ACC112 (cell line): Measurements from ENCODE around the gene CPT1A.

Experiments
- H2AFZ ChIP-seq: fragments of 200-600 bp; sonication (generic); one replicate; pipeline ENCODE4 v1.6.0; 2017; ENCODE audit warnings: antibody characterized with exemption, low read length; ENCODE audit not compliant: unreplicated experiment
- H3K27ac ChIP-seq: fragments of 200-600 bp; sonication (generic); 2 replicates; pipeline ENCODE4 v1.5.1; 2014; ENCODE audit warnings: low read depth, mild to moderate bottlenecking, antibody characterized with exemption, low read length, moderate library complexity
- H3K27me3 ChIP-seq: fragments of 200-600 bp; sonication (generic); 2 replicates; pipeline ENCODE4 v1.6.1; 2014; ENCODE audit warnings: mild to moderate bottlenecking, antibody characterized with exemption, low read length, moderate library complexity, mixed read lengths; ENCODE audit not compliant: insufficient read depth
- H3K36me3 ChIP-seq: fragments of 200-600 bp; sonication (generic); 2 replicates; pipeline ENCODE4 v1.6.1; 2016; ENCODE audit warnings: mild to moderate bottlenecking, antibody characterized with exemption, low read length, moderate library complexity, mixed read lengths; ENCODE audit not compliant: insufficient read depth
- H3K4me1 ChIP-seq: fragments of 200-600 bp; sonication (generic); one replicate; pipeline ENCODE4 v1.6.1; 2016; ENCODE audit warnings: low read length, mixed read lengths; ENCODE audit not compliant: insufficient read depth, unreplicated experiment, control insufficient read depth
- H3K4me3 ChIP-seq: fragments of 200-600 bp; sonication (generic); 2 replicates; pipeline ENCODE4 v1.5.1; 2014; ENCODE audit warnings: mild to moderate bottlenecking, low read depth, low read length
- H3K79me2 ChIP-seq: fragments of 200-600 bp; sonication (generic); one replicate; pipeline ENCODE4 v1.6.0; 2016; ENCODE audit warnings: low read length; ENCODE audit not compliant: control insufficient read depth, unreplicated experiment, insufficient read depth

CPT1A gene

GRCh38 chr11:68796801-68797200 is 44.9 kb downstream of the CPT1A start:
- Histone ChIP-seq H3K36me3 (peaks cover 6% of the 10 kb centered on the region), H3K27ac (no peak overlapping the region), H3K79me2 (no peaks in the 10 kb centered on the region), H3K4me1 (no peaks in the 10 kb centered on the region), H3K4me3 (no peak overlapping the region), H3K27me3 (no peaks in the 10 kb centered on the region), H2AFZ (no peak overlapping the region)

GRCh38 chr11:68792400-68792966 is 49.2 kb downstream of the CPT1A start:
- Histone ChIP-seq H3K27ac (no peak overlapping the region), H3K27me3 (no peaks in the 10 kb centered on the region), H3K4me3 (no peak overlapping the region), H3K79me2 (no peaks in the 10 kb centered on the region), H2AFZ (no peak overlapping the region), H3K36me3 (peaks cover 9% of the 10 kb centered on the region), H3K4me1 (no peaks in the 10 kb centered on the region)

- no peak overlapping the region for H3K4me3 ChIP-seq
- H3K27me3 ChIP-seq = no peaks in the 10 kb centered on the region
- H3K36me3 ChIP-seq = peaks cover 19% of the 10 kb centered on the region; the same call in 1 of the 2 replicates
- H2AFZ ChIP-seq = no peak overlapping the region
- no peak overlapping the region for H3K27ac ChIP-seq
- H3K79me2 ChIP-seq = no peaks in the 10 kb centered on the region
- H3K4me1 ChIP-seq = no peaks in the 10 kb centered on the region
Measured at GRCh38 chr11:68784653-68785052, 57.1 kb downstream of the CPT1A start.

GRCh38 chr11:68783216-68783821 is 58.4 kb downstream of the CPT1A start:
- no peak overlapping the region for H3K27ac ChIP-seq

GRCh38 chr11:68782711-68783110 is 59.0 kb downstream of the CPT1A start:
- Histone ChIP-seq H3K4me1 (no peaks in the 10 kb centered on the region), H3K79me2 (no peaks in the 10 kb centered on the region), H3K27ac (no peak overlapping the region), H3K4me3 (no peak overlapping the region), H2AFZ (no peak overlapping the region), H3K27me3 (no peaks in the 10 kb centered on the region), H3K36me3 (peaks cover 20% of the 10 kb centered on the region; the same call in 1 of the 2 replicates)

More at GRCh38 chr11:68783216-68783821, 58.4 kb downstream of the CPT1A start:
- Histone ChIP-seq H2AFZ (no peak overlapping the region), H3K79me2 (no peaks in the 10 kb centered on the region), H3K36me3 (peaks cover 20% of the 10 kb centered on the region; the same call in 1 of the 2 replicates), H3K4me1 (no peaks in the 10 kb centered on the region), H3K4me3 (no peak overlapping the region), H3K27me3 (no peaks in the 10 kb centered on the region)

GRCh38 chr11:68780829-68781228 is 60.9 kb downstream of the CPT1A start:
- H3K4me1 ChIP-seq = no peaks in the 10 kb centered on the region
- H3K79me2 ChIP-seq = no peaks in the 10 kb centered on the region
- H3K36me3 ChIP-seq = peaks cover 25% of the 10 kb centered on the region; the same call in 1 of the 2 replicates
- H3K27me3 ChIP-seq = no peaks in the 10 kb centered on the region
- H3K27ac ChIP-seq = no peak overlapping the region
- no peak overlapping the region for H2AFZ ChIP-seq
- no peak overlapping the region for H3K4me3 ChIP-seq

GRCh38 chr11:68778205-68778604 is 63.5 kb downstream of the CPT1A start:
- no peaks in the 10 kb centered on the region for H3K27me3 ChIP-seq
- no peak overlapping the region for H2AFZ ChIP-seq
- H3K79me2 ChIP-seq = no peaks in the 10 kb centered on the region
- no peaks in the 10 kb centered on the region for H3K4me1 ChIP-seq
- no peak overlapping the region for H3K27ac ChIP-seq
- no peak overlapping the region for H3K4me3 ChIP-seq
- H3K36me3 ChIP-seq = peaks cover 40% of the 10 kb centered on the region

GRCh38 chr11:68776442-68777235 is 65.1 kb downstream of the CPT1A start:
- H3K27me3 ChIP-seq = no peaks in the 10 kb centered on the region
- H3K36me3 ChIP-seq = peaks cover 32% of the 10 kb centered on the region

GRCh38 chr11:68775951-68776388 is 65.7 kb downstream of the CPT1A start:
- H3K4me1 ChIP-seq = no peaks in the 10 kb centered on the region
- H3K27me3 ChIP-seq = no peaks in the 10 kb centered on the region
- no peak overlapping the region for H3K4me3 ChIP-seq
- no peaks in the 10 kb centered on the region for H3K79me2 ChIP-seq
- H3K36me3 ChIP-seq = peaks cover 32% of the 10 kb centered on the region
- H3K27ac ChIP-seq = no peak overlapping the region
- H2AFZ ChIP-seq = no peak overlapping the region

More at GRCh38 chr11:68776442-68777235, 65.1 kb downstream of the CPT1A start:
- Histone ChIP-seq H3K4me3 (no peak overlapping the region), H3K4me1 (no peaks in the 10 kb centered on the region), H2AFZ (no peak overlapping the region), H3K79me2 (no peaks in the 10 kb centered on the region), H3K27ac (no peak overlapping the region)

GRCh38 chr11:68774194-68774585 is 67.5 kb downstream of the CPT1A start:
- H3K27ac ChIP-seq = no peak overlapping the region
- no peaks in the 10 kb centered on the region for H3K27me3 ChIP-seq
- H2AFZ ChIP-seq = no peak overlapping the region
- no peaks in the 10 kb centered on the region for H3K79me2 ChIP-seq
- H3K4me1 ChIP-seq = no peaks in the 10 kb centered on the region
- H3K4me3 ChIP-seq = no peak overlapping the region
- peaks cover 33% of the 10 kb centered on the region for H3K36me3 ChIP-seq
